K562 (cell line): ENCODE data around the gene CELF4. TPM values are rescaled to one million over a fixed set of nuclear protein-coding genes. Genes with fewer than 3 reads are reported as not detected.

Experiments used
- ATAC-seq: fragments of 200-7000 bp; cut with Tn5 transposase; 3 replicates; pipeline ENCODE4 v1.9.1; 2020; ENCODE audit warnings: moderate library complexity
- BruUV-seq: library from RNA; stranded (reverse); fragments of 400-500 nt; replicated peaks from 2 replicates; lab custom pipeline; 2021; lab: Mats Ljungman, UMichigan
- CTCF ChIA-PET: fragments of 300-600 bp; formaldehyde crosslinking; extraction: SDS; loops from one replicate; lab custom pipeline; 2021; ENCODE audit warnings: low intra/inter-chr PET ratio; lab: Yijun Ruan, JAX
- POLR2A ChIA-PET: fragments of 300-600, 350-650 bp; sonication (Branson Sonifier 250); formaldehyde crosslinking; extraction: SDS; loops from one replicate; lab custom pipeline; 2021; ENCODE audit warnings: antibody characterized with exemption, inconsistent platforms; lab: Yijun Ruan, JAX
- DNase-seq, 4 experiments: peaks; one replicate each; pipeline versions ENCODE4 v3.0.0 to v3.0.0-alpha.2; 2011 to 2018; ENCODE audit warnings: low spot score in 3 of 4, mixed read lengths in 3 of 4; ENCODE audit errors: extremely low read depth in 1 of 4
- FAIRE-seq: peaks from 2 replicates; lab custom pipeline; 2011; peaks lifted over from hg19 to GRCh38; lab: Jason Lieb, UNC
- H2AFZ ChIP-seq: 2 replicates; pipeline ENCODE4 v1.6.0; 2011; ENCODE audit warnings: low read depth, low read length, control low read depth, inconsistent platforms
- H3K27ac ChIP-seq: fragments of 200-600 bp; 3 replicates; pipeline ENCODE4 v1.8.0; 2011; ENCODE audit warnings: low read depth, mild to moderate bottlenecking, control low read depth, inconsistent platforms, low read length, moderate library complexity, mixed read lengths; ENCODE audit errors: extremely low read depth
- H3K27me3 ChIP-seq, 2 experiments: fragments of 300-600 bp in 1 of 2; 2 replicates in 1 of 2; 3 replicates in 1 of 2; pipeline versions ENCODE4 v1.6.0 to v1.8.0; 2011; ENCODE audit warnings: inconsistent platforms in 2 of 2, low read length in 2 of 2, mild to moderate bottlenecking in 1 of 2, mixed read lengths in 1 of 2, moderate library complexity in 1 of 2; ENCODE audit not compliant: control insufficient read depth in 2 of 2, insufficient read depth in 2 of 2
- H3K36me3 ChIP-seq: fragments of 300-600 bp; 3 replicates; pipeline ENCODE4 v1.8.0; 2011; ENCODE audit warnings: mild to moderate bottlenecking, low read length, inconsistent platforms; ENCODE audit not compliant: control insufficient read depth, insufficient read depth
- H3K4me1 ChIP-seq, 2 experiments: fragments of 200-600 bp in 1 of 2; replicated peaks in 1 of 2; 2 replicates in 1 of 2; 3 replicates in 1 of 2; pipeline versions ENCODE4 v1.5.1 to v1.8.0; 2011; ENCODE audit warnings: inconsistent platforms in 2 of 2, low read length in 2 of 2, mild to moderate bottlenecking in 1 of 2, mixed read lengths in 1 of 2, moderate library complexity in 1 of 2; ENCODE audit not compliant: control insufficient read depth in 2 of 2, insufficient read depth in 2 of 2
- H3K4me2 ChIP-seq: 2 replicates; pipeline ENCODE4 v1.6.1; 2011; ENCODE audit warnings: low read length, control low read depth, inconsistent platforms, mixed read lengths; ENCODE audit not compliant: insufficient read depth
- H3K4me3 ChIP-seq: fragments of 200-600 bp; sonication (generic), shearing (Covaris generic); 2 replicates; pipeline ENCODE4 v1.5.1; 2016; ENCODE audit warnings: control low read depth, inconsistent platforms
- H3K79me2 ChIP-seq: fragments of 200-600 bp; 3 replicates; pipeline ENCODE4 v1.8.0; 2011; ENCODE audit warnings: low read length, inconsistent platforms; ENCODE audit not compliant: control insufficient read depth, insufficient read depth
- H3K9ac ChIP-seq, 2 experiments: 2 replicates each; pipeline versions ENCODE4 v1.6.0 to v1.6.1; 2011; ENCODE audit warnings: low read depth in 2 of 2, low read length in 2 of 2, control low read depth in 1 of 2, inconsistent platforms in 1 of 2, mild to moderate bottlenecking in 1 of 2, mixed read lengths in 1 of 2; ENCODE audit not compliant: insufficient read depth in 1 of 2
- H3K9me1 ChIP-seq: one replicate; pipeline ENCODE4 v1.6.0; 2011; ENCODE audit warnings: inconsistent platforms, mild to moderate bottlenecking, low read length, moderate library complexity; ENCODE audit not compliant: control insufficient read depth, insufficient read depth
- H3K9me3 ChIP-seq: replicated peaks from 2 replicates; pipeline ENCODE4 v1.5.1; 2011; ENCODE audit warnings: low read depth, low read length, inconsistent platforms; ENCODE audit not compliant: control insufficient read depth, insufficient read depth
- H4K20me1 ChIP-seq: replicated peaks from 2 replicates; pipeline ENCODE4 v1.6.1; 2011; ENCODE audit warnings: low read length, inconsistent platforms, mixed read lengths; ENCODE audit not compliant: control insufficient read depth, insufficient read depth
- ETV6 ChIP-seq, 3 experiments: fragments of 150-350 bp in 1 of 3; sonication (generic) in 1 of 3; formaldehyde crosslinking in 1 of 3; IDR thresholded peaks; 2 replicates each; pipeline versions ENCODE4 v1.6.1 to v1.8.0; 2014 to 2022; ENCODE audit warnings: borderline replicate concordance in 2 of 3, low read depth in 2 of 3, antibody characterized with exemption in 1 of 3, low read length in 1 of 3, mild to moderate bottlenecking in 1 of 3, missing genetic modification reagents in 1 of 3
- FUS ChIP-seq: fragments of 200-400 bp; formaldehyde crosslinking; optimal IDR thresholded peaks from 2 replicates; pipeline ENCODE3; 2017; ENCODE audit warnings: low read depth, low read length
- MYBL2 ChIP-seq, 2 experiments: fragments of 450-650 bp in 1 of 2; sonication (generic) in 1 of 2; formaldehyde crosslinking in 1 of 2; IDR thresholded peaks; 2 replicates each; pipeline versions ENCODE4 v1.6.1 to v1.8.1; 2017 to 2022; ENCODE audit warnings: borderline replicate concordance in 1 of 2, inconsistent platforms in 1 of 2, low read depth in 1 of 2, mild to moderate bottlenecking in 1 of 2, missing genetic modification reagents in 1 of 2, moderate library complexity in 1 of 2
- SP1 ChIP-seq: sonication (generic); formaldehyde crosslinking; IDR thresholded peaks from 2 replicates; pipeline ENCODE4 v1.8.1; 2022; ENCODE audit warnings: mild to moderate bottlenecking, missing genetic modification reagents
- SREBF2 ChIP-seq: sonication (generic); formaldehyde crosslinking; IDR thresholded peaks from 2 replicates; pipeline ENCODE4 v1.4.0; 2020; ENCODE audit warnings: mild to moderate bottlenecking, missing genetic modification reagents
- ZFP36 ChIP-seq: fragments of 150-350 bp; IDR thresholded peaks from 2 replicates; pipeline ENCODE4 v1.6.1; 2018; ENCODE audit warnings: low read length, low read depth; ENCODE audit not compliant: partially characterized antibody
- ZNF174 ChIP-seq: fragments of 250-450 bp; sonication (Bioruptor Pico); IDR thresholded peaks from 2 replicates; pipeline ENCODE4 v1.4.0; 2020; ENCODE audit warnings: mild to moderate bottlenecking
- ZNF830 ChIP-seq: fragments of 250-450 bp; sonication (Bioruptor Pico); IDR thresholded peaks from 2 replicates; pipeline ENCODE4 v1.5.0; 2021; ENCODE audit warnings: mild to moderate bottlenecking
- WGBS: fragments of 100-300 bp; shearing (Covaris generic); methylation state at CpG from one replicate; pipeline ENCODE4 v1.1.6; 2016; ENCODE audit warnings: low coverage, mixed read lengths; ENCODE audit not compliant: insufficient coverage; ENCODE audit errors: missing lambda C conversion rate; 5-methylcytosine and 5-hydroxymethylcytosine counted together
- in situ Hi-C: fragments of 300-500 bp; cut with MboI; formaldehyde crosslinking; loops from 4 replicates; pipeline ENCODE4 v1.15.0; 2018; ENCODE audit warnings: inconsistent platforms, mixed read lengths
- intact Hi-C: fragments of 100-400 bp; cut with micrococcal nuclease; formaldehyde crosslinking; loops from 2 replicates; pipeline ENCODE4 v1.14.2; 2022
- polyA plus RNA-seq, 8 experiments: library from polyadenylated mRNA; depleted of rRNA in 4 of 8; stranded (reverse) in 5 of 8; unstranded in 3 of 8; fragments of >200 nt; fragmentation: Nextera tagmentation in 2 of 8; fragmentation: Illumina TruSeq in 1 of 8; extraction: Ambion mirVana in 2 of 8; extraction: Trizol in 1 of 8; gene quantifications; 2 replicates each; pipeline versions ENCODE4 v1.2.1 to v1.2.3, GENCODE V29; 2011 to 2014; ENCODE audit warnings: inconsistent platforms in 1 of 8, missing spikeins in 1 of 8
- total RNA-seq, 7 experiments: library from RNA; depleted of rRNA in 6 of 7; stranded (reverse); fragments of >200 nt in 6 of 7; fragmentation: Illumina TruSeq in 2 of 7; extraction: Trizol in 2 of 7; gene quantifications; 2 replicates each; pipeline versions ENCODE4 v1.2.1 to v1.2.3, GENCODE V29; 2011 to 2021; ENCODE audit warnings: low replicate concordance in 1 of 7
- TF ChIP-seq, protein P1 (sequence below): fragments of 450-650 bp; formaldehyde crosslinking; IDR thresholded peaks from 2 replicates; pipeline ENCODE4 v1.4.0; 2020; ENCODE audit warnings: mild to moderate bottlenecking, mixed read lengths
- TF ChIP-seq, protein P2 (sequence below): sonication (generic); formaldehyde crosslinking; IDR thresholded peaks from 2 replicates; pipeline ENCODE4 v1.5.0; 2020; ENCODE audit warnings: missing genetic modification reagents

Gene CELF4
- total and polyA plus RNA-seq, 9 of the 15 experiments (the other 6 are each of a cell fraction or from before 2014, with no cell fraction given) = 0.04 to 0.24 (median 0.07) TPM; not detected in 3

DNA sequence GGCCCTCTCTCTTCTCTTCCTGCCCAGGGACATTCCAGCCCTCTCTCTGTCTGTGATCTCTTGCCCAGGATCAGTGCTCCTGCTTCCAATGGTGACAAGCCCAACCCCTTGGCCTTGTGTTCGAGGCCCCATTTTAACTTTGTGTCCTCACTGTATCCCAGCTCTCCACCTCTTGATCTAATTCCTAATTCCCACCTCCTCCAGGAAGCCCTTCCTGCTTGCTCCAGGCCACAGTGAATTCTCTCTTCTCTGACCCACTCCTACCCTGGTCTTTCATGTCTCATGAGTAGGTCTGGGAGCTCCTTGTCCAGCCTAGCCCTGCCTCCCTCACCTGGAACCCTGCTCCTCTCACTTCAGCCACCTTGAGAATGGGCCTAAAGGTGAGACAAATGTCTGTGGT, 249.1 kb downstream of the CELF4 start:
- no peak for FAIRE-seq
- CTCF ChIA-PET = no interaction called here
- TF ChIP-seq ZNF830 (CRISPR knock-in tag) (no peak), SP1 (CRISPR knock-in tag) (no peak), ZFP36 (peak; percentile 94)
- TF ChIP-seq, all 486 proteins: peak for 1
- H3K4me1 ChIP-seq = peaks cover 0 to 5% of the 10 kb centered on the region in 2 experiments; a peak in 1 of 5 replicates
- no peak for DNase-seq
- no peaks in the 10 kb centered on the region for H3K9me1 ChIP-seq
- H2AFZ ChIP-seq = no peak overlapping the region
- H3K4me3 ChIP-seq = no peak overlapping the region
- intact Hi-C loops = no loop called here
- 0% methylated on average over 1 of the region's 1 CpG for WGBS
- in situ Hi-C loops = no loop called here
- peaks cover 0 to 35% of the 10 kb centered on the region in 2 experiments; a peak in 2 of 5 replicates for H3K27me3 ChIP-seq
- H3K27ac ChIP-seq = no peak overlapping the region
- H3K9ac ChIP-seq = no peak overlapping the region
- H3K79me2 ChIP-seq = no peaks in the 10 kb centered on the region
- H3K4me2 ChIP-seq = no peak overlapping the region
- POLR2A ChIA-PET = no interaction called here
- no peaks in the 10 kb centered on the region for H3K36me3 ChIP-seq
- H3K9me3 ChIP-seq = no peaks in the 10 kb centered on the region
- no peak for ATAC-seq
- H4K20me1 ChIP-seq = 0 out of 2 replicates have a peak, but pooled peaks cover 9% of the 10 kb centered on the region
- no TSS peak for BruUV-seq

DNA sequence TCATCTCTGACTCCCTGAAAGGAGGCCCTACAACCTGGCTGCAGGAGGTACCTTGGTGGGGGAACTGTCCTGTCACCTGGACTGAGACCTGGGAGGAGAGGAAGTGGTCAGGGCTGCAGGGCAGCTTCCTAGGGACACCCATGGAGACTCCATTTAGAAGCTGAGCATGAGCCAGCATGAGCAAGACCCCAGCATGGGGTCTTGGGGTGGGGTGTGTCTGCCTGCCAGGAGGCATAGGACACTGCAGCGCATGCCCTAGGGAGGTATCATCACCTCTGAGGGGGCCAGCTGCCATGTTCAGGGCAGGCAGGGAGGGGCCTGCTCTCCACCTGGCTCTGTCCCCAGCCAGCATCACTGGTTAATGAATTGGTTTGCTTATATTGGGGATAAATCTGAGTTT, 249.7 kb downstream of the CELF4 start:
- Histone ChIP-seq H3K27me3 (peaks cover 0 to 29% of the 10 kb centered on the region in 2 experiments; a peak in 2 of 5 replicates), H3K4me1 (peaks cover 0 to 5% of the 10 kb centered on the region in 2 experiments; a peak in 1 of 5 replicates), H2AFZ (no peak overlapping the region), H3K27ac (no peak overlapping the region), H3K4me2 (no peak overlapping the region), H3K36me3 (no peaks in the 10 kb centered on the region), H4K20me1 (0 out of 2 replicates have a peak, but pooled peaks cover 9% of the 10 kb centered on the region), H3K9me3 (no peaks in the 10 kb centered on the region), H3K9me1 (no peaks in the 10 kb centered on the region), H3K4me3 (no peak overlapping the region), H3K9ac (no peak overlapping the region), H3K79me2 (no peaks in the 10 kb centered on the region)
- no TSS peak for BruUV-seq
- DNase-seq = no peak
- POLR2A ChIA-PET = no interaction called here
- ATAC-seq = no peak
- no peak for FAIRE-seq
- intact Hi-C loops (no loop called here), in situ Hi-C loops (no loop called here)
- CTCF ChIA-PET = no interaction called here
- WGBS = 0% methylated on average over 1 of the region's 1 CpG
- TF ChIP-seq FUS = no peak
- TF ChIP-seq ETV6 (IDR thresholded peaks at IDR 0.05; ENCODE audit: borderline replicate concordance in 1 of 2, low read depth in 2 of 2, low read length in 1 of 2) = no peak
- no peak for TF ChIP-seq ETV6 (CRISPR knock-in tag; IDR thresholded peaks at IDR 0.05; ENCODE audit: borderline replicate concordance)
- TF ChIP-seq SREBF2 (CRISPR knock-in tag) = no peak
- TF ChIP-seq, protein P1, sequence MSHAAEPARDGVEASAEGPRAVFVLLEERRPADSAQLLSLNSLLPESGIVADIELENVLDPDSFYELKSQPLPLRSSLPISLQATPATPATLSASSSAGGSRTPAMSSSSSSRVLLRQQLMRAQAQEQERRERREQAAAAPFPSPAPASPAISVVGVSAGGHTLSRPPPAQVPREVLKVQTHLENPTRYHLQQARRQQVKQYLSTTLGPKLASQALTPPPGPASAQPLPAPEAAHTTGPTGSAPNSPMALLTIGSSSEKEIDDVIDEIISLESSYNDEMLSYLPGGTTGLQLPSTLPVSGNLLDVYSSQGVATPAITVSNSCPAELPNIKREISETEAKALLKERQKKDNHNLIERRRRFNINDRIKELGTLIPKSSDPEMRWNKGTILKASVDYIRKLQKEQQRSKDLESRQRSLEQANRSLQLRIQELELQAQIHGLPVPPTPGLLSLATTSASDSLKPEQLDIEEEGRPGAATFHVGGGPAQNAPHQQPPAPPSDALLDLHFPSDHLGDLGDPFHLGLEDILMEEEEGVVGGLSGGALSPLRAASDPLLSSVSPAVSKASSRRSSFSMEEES (CRISPR knock-in tag) = no peak
- TF ChIP-seq, protein P2, sequence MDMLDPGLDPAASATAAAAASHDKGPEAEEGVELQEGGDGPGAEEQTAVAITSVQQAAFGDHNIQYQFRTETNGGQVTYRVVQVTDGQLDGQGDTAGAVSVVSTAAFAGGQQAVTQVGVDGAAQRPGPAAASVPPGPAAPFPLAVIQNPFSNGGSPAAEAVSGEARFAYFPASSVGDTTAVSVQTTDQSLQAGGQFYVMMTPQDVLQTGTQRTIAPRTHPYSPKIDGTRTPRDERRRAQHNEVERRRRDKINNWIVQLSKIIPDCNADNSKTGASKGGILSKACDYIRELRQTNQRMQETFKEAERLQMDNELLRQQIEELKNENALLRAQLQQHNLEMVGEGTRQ = no peak
- TF ChIP-seq ZNF174 (CRISPR knock-in tag) = no peak
- no peak for TF ChIP-seq MYBL2 (IDR thresholded peaks at IDR 0.05; ENCODE audit: low read depth)
- no peak for TF ChIP-seq MYBL2 (CRISPR knock-in tag; IDR thresholded peaks at IDR 0.05; ENCODE audit: borderline replicate concordance)
